Esophagus muscularis mucosa (tissue), 4 donors: ENCODE measurements around the gene INHBB. TPM values are rescaled to one million over a fixed set of nuclear protein-coding genes. Genes with fewer than 3 reads are reported as not detected.
"Not testable (repeated sequence)": the region's sequence is repeated elsewhere in the genome, so short reads cannot be mapped to it uniquely, and the experiment has no call there.

Experiments used
- DNase-seq: peaks from one replicate; pipeline ENCODE4 v3.0.0-alpha.2; 2017; ENCODE audit errors: extremely low spot score
- H3K27ac ChIP-seq, 4 donors: fragments of 200-600 bp; sonication (generic); replicated peaks in 1 of 4; 1 replicate in 3 of 4; 2 replicates in 1 of 4; pipeline ENCODE4 v1.5.1; 2016 to 2019; ENCODE audit warnings: mild to moderate bottlenecking in 1 of 4
- H3K27me3 ChIP-seq, 4 donors: fragments of 200-600 bp; sonication (generic); one replicate each; pipeline versions ENCODE4 v1.5.1 to v1.6.0; 2016 to 2019
- H3K36me3 ChIP-seq, 4 donors: fragments of 200-600 bp; sonication (generic); one replicate each; pipeline ENCODE4 v1.5.1; 2016 to 2019
- H3K4me1 ChIP-seq, 4 donors: fragments of 200-600 bp; sonication (generic); one replicate each; pipeline ENCODE4 v1.5.1; 2016 to 2019
- H3K4me3 ChIP-seq, 4 donors: fragments of 200-600 bp; sonication (generic); 1 replicate in 2 of 4; 2 replicates in 2 of 4; pipeline ENCODE4 v1.5.1; 2016 to 2019; ENCODE audit warnings: mild to moderate bottlenecking in 4 of 4, moderate library complexity in 1 of 4
- H3K9me3 ChIP-seq, 4 donors: fragments of 200-600 bp; sonication (generic); 1 replicate in 3 of 4; 2 replicates in 1 of 4; pipeline ENCODE4 v1.5.1; 2016 to 2019
- EP300 ChIP-seq: sonication (generic); formaldehyde crosslinking; IDR thresholded peaks from one replicate; pipeline ENCODE4 v1.6.1; 2017; ENCODE audit warnings: antibody characterized with exemption
- POLR2A ChIP-seq: fragments of 450-650 bp; IDR thresholded peaks from one replicate; pipeline ENCODE4 v1.6.1; 2017; ENCODE audit warnings: antibody characterized with exemption, moderate library complexity, mild to moderate bottlenecking, low read depth
- POLR2AphosphoS5 ChIP-seq, 2 donors: sonication (generic); formaldehyde crosslinking; IDR thresholded peaks; one replicate each; pipeline ENCODE4 v1.6.1; 2017; ENCODE audit warnings: antibody characterized with exemption in 2 of 2
- WGBS: methylation state at CpG from one replicate; pipeline ENCODE4 v1.1.5; 2018; 5-methylcytosine and 5-hydroxymethylcytosine counted together
- intact Hi-C: fragments of 100-400 bp; cut with DNase I; formaldehyde crosslinking; loops from one replicate; pipeline ENCODE4 v1.15.1; 2023
- total RNA-seq, 4 donors: library from RNA; depleted of rRNA; stranded (reverse); fragments of >200 nt; gene quantifications; one replicate each; pipeline versions ENCODE4 v1.1.0 to v1.2.1, GENCODE V29; 2016
- TF ChIP-seq, protein P1 (sequence below), 3 experiments: fragments of 200-600 bp in 2 of 3; fragments of 450-650 bp in 1 of 3; sonication (generic) in 2 of 3; IDR thresholded peaks; one replicate each; pipeline ENCODE4 v1.5.1; 2017 to 2019; ENCODE audit warnings: antibody characterized with exemption in 3 of 3, mild to moderate bottlenecking in 2 of 3, moderate library complexity in 1 of 3

The INHBB gene
- total RNA-seq, 4 donors from 2014 or later, result 1.2 to 13.9 (median 7.2) TPM

DNA sequence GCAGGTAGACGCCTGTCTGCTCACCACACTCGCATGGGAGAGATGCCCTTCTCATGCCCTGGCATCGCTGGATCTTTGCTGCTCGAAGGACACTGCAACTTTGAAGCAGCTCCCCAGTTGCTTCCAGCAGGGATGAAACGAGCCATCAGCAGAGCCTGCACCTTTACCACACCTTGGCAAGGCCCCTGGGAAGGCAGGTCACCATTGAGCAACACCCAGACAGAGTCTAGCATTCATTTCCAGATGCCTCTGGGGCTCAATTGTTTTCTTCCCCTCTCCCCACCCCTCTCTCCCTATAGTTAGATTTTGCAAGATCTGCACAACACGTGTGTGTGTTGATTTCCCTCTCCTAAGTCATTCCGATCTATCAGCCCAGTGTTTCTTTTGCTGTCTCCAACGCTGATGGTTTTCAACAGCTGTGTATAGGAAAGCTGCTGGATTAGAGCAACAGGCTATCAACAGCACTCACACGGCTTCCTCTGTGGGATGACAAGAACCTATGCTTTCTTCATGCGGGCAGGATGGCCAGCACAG is 25.6 kb upstream of the INHBB start:
- DNase-seq, result no peak
- Histone ChIP-seq H3K27me3 (peaks cover 0 to 4% (median 0%) of the 10 kb centered on the region in 4 donors), H3K4me3 (no peak overlapping the region), H3K4me1 (peaks cover 9 to 20% (median 16%) of the 10 kb centered on the region in 4 donors), H3K36me3 (no peaks in the 10 kb centered on the region), H3K27ac (no peak overlapping the region), H3K9me3 (no peaks in the 10 kb centered on the region)
- 76% methylated on average over 9 of the region's 10 CpGs for WGBS
- TF ChIP-seq POLR2AphosphoS5 (IDR thresholded peaks at IDR 0.05) (no peak), EP300 (no peak), POLR2A (no peak)
- TF ChIP-seq, protein P1, sequence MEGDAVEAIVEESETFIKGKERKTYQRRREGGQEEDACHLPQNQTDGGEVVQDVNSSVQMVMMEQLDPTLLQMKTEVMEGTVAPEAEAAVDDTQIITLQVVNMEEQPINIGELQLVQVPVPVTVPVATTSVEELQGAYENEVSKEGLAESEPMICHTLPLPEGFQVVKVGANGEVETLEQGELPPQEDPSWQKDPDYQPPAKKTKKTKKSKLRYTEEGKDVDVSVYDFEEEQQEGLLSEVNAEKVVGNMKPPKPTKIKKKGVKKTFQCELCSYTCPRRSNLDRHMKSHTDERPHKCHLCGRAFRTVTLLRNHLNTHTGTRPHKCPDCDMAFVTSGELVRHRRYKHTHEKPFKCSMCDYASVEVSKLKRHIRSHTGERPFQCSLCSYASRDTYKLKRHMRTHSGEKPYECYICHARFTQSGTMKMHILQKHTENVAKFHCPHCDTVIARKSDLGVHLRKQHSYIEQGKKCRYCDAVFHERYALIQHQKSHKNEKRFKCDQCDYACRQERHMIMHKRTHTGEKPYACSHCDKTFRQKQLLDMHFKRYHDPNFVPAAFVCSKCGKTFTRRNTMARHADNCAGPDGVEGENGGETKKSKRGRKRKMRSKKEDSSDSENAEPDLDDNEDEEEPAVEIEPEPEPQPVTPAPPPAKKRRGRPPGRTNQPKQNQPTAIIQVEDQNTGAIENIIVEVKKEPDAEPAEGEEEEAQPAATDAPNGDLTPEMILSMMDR (IDR thresholded peaks at IDR 0.05), result no peak
- intact Hi-C loops, result no loop called here

DNA sequence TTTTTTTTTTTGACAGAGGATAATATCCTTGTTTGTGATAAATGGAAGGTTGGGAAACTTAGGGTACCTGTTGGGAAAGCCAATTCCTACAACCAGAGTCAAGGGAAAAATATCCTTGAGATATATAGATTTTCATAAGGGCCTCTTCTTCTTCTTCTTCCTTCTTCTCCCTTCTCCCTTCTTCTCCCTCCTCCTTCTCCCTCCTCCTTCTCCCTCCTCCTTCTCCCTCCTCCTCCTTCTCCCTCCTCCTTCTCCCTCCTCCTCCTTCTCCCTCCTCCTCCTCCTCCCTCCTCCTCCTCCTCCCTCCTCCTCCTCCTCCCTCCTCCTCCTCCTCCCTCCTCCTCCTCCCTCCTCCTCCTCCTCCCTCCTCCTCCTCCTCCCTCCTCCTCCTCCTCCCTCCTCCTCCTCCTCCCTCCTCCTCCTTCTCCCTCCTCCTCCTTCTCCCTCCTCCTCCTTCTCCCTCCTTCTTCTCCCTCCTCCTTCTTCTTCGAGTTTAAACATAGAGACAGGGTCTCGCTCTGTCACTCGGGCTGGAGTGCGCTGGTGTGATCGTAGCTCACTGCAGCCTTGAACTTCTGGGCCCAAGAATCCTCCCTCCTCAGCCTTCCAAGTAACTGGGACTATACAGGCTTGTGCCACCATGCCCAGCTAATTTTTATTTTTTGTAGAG is 24.9 kb upstream of the INHBB start:
- H3K4me1 ChIP-seq, result peaks cover 9 to 20% (median 16%) of the 10 kb centered on the region in 4 donors
- H3K27ac ChIP-seq, intact Hi-C loops, H3K36me3 ChIP-seq, H3K9me3 ChIP-seq, H3K27me3 ChIP-seq, DNase-seq, H3K4me3 ChIP-seq: not testable (repeated sequence)
- 91% methylated on average over 5 of the region's 5 CpGs for WGBS

DNA sequence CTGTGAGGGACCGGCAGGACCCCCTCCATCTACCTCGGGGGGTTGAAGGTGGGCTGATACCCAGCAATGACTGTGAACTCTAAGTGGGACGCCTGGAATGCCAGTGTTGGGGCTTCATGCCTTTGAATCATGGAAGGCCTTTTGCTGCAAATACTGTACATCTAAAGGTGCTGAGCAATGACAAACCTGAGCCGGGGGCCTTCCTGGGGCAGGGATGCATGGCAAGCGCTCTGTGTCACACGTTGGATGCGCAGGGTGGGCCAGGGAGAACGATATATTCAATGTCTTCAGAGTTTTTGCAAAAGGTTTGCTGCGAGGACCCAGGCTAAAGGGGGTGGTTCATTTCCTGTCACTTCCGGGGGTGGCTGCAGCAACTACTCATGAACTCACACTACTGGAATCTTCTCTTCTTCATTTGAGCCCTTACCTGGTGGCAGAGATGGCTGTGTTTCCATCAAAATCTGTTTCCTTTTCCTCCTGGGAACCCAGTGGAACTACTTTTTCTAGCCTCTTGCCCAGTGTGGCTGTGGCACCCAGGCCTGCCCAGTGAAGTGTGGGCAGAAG is 24.1 kb upstream of the INHBB start:
- Histone ChIP-seq H3K27me3 (peaks cover 0 to 4% (median 0%) of the 10 kb centered on the region in 4 donors), H3K27ac (no peak overlapping the region), H3K36me3 (no peaks in the 10 kb centered on the region), H3K4me1 (peaks cover 9 to 20% (median 16%) of the 10 kb centered on the region in 4 donors), H3K4me3 (no peak overlapping the region), H3K9me3 (no peaks in the 10 kb centered on the region)
- WGBS, result 96% methylated on average over 8 of the region's 10 CpGs
- no peak for TF ChIP-seq EP300
- no peak for TF ChIP-seq POLR2AphosphoS5 (IDR thresholded peaks at IDR 0.05)
- no peak for TF ChIP-seq POLR2A
- TF ChIP-seq, protein P1 (IDR thresholded peaks at IDR 0.05), result no peak
- DNase-seq, result no peak
- intact Hi-C loops, result no loop called here

DNA sequence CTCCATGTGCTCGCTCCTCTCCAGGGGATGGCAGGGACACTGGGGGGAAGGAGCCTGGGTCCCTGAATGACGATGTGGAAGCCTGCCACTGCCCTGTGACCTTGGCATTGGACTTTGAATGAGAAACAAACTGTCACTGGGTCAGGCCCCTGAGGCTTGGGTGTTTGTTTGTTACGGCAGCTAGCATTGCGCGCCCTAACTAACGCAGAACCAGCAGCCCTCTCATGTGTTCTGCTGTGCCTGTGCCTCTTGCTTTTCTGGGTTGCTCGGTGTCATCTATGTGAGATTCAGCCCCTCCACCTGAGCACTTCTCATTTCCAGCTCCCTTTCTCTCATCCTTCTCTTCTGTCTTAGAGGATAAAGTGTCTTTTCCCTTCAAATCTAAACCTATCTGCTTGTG is 23.6 kb upstream of the INHBB start:
- H3K4me3 ChIP-seq, result no peak overlapping the region

DNA sequence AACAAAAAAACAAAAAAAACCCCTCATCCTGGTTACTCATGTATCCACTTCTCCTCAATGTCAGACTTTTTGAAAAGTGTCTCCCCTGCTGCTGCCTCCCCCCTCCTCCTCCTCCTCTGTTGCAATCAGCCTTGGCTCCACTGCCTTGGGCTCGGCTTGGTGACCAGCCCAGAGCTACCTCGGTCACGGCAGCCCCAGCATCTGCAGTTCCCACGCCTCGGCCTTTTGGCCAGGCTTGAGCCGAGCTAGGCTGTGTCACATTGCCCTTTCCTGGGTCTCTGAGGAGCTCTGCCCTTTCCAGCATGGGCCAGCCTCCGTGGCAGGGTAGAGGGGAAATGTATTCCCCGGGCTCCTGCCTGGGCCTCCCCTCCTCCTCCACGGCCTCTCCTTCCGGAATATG is 22.7 kb upstream of the INHBB start:
- H3K27ac ChIP-seq, result no peak overlapping the region
- H3K9me3 ChIP-seq, result no peaks in the 10 kb centered on the region
- intact Hi-C loops, result no loop called here
- peaks cover 0 to 4% (median 0%) of the 10 kb centered on the region in 4 donors for H3K27me3 ChIP-seq
- H3K4me3 ChIP-seq, result no peak overlapping the region
- peaks cover 9 to 20% (median 16%) of the 10 kb centered on the region in 4 donors for H3K4me1 ChIP-seq
- 86% methylated on average over 10 of the region's 10 CpGs for WGBS
- no peak for TF ChIP-seq POLR2A
- no peak for TF ChIP-seq POLR2AphosphoS5 (IDR thresholded peaks at IDR 0.05)
- TF ChIP-seq, protein P1 (IDR thresholded peaks at IDR 0.05), result no peak
- no peak for TF ChIP-seq EP300
- DNase-seq, result no peak
- H3K36me3 ChIP-seq, result no peaks in the 10 kb centered on the region

More for the DNA sequence above, 23.6 kb upstream of the INHBB start:
- no peak for DNase-seq
- 100% methylated on average over 5 of the region's 7 CpGs for WGBS
- Histone ChIP-seq H3K27me3 (peaks cover 0 to 4% (median 0%) of the 10 kb centered on the region in 4 donors), H3K9me3 (no peaks in the 10 kb centered on the region), H3K36me3 (no peaks in the 10 kb centered on the region), H3K4me1 (peaks cover 9 to 20% (median 16%) of the 10 kb centered on the region in 4 donors), H3K27ac (no peak overlapping the region)
- no peak for TF ChIP-seq POLR2A
- TF ChIP-seq, protein P1 (IDR thresholded peaks at IDR 0.05), result no peak
- TF ChIP-seq EP300, result no peak
- no peak for TF ChIP-seq POLR2AphosphoS5 (IDR thresholded peaks at IDR 0.05)
- intact Hi-C loops, result no loop called here
